NCI-H1436 treated with DMSO at 0.1 percent for 48 hours (cell line): ENCODE results near the gene LETM1.

Experiments
- DNase-seq: peaks from one replicate; lab custom pipeline; 2025; lab: John Stamatoyannopoulos, UW

Gene LETM1

GRCh38 chr4:1806596-1807331 is 49.2 kb downstream of the LETM1 start:
- no peak for DNase-seq

GRCh38 chr4:1806223-1806564 is 49.8 kb downstream of the LETM1 start:
- no peak for DNase-seq

- no peak for DNase-seq
Observed at GRCh38 chr4:1805493-1806222, 50.3 kb downstream of the LETM1 start.

- DNase-seq, result no peak
Observed at GRCh38 chr4:1804638-1805492, 51.1 kb downstream of the LETM1 start.

- DNase-seq, result no peak
Observed at GRCh38 chr4:1803523-1804423, 52.2 kb downstream of the LETM1 start.

GRCh38 chr4:1802720-1803522 is 53.0 kb downstream of the LETM1 start:
- DNase-seq, result no peak

GRCh38 chr4:1802151-1802715 is 53.7 kb downstream of the LETM1 start:
- DNase-seq, result no peak

GRCh38 chr4:1801286-1801958 is 54.5 kb downstream of the LETM1 start:
- DNase-seq, result no peak

- no peak for DNase-seq
Observed at GRCh38 chr4:1800805-1801204, 55.2 kb downstream of the LETM1 start.

- no peak for DNase-seq
Observed at GRCh38 chr4:1799387-1800375, 56.3 kb downstream of the LETM1 start.

GRCh38 chr4:1798580-1799386 is 57.2 kb downstream of the LETM1 start:
- no peak for DNase-seq

- no peak for DNase-seq
Observed at GRCh38 chr4:1797861-1798579, 57.9 kb downstream of the LETM1 start.

- DNase-seq, result no peak
Observed at GRCh38 chr4:1797298-1797860, 58.6 kb downstream of the LETM1 start.

GRCh38 chr4:1796486-1797204 is 59.3 kb downstream of the LETM1 start:
- no peak for DNase-seq

- DNase-seq, result no peak
Observed at GRCh38 chr4:1795299-1796195, 60.4 kb downstream of the LETM1 start.
